ENCODE measurements around the gene TRUB1.

The TRUB1 gene

DNA sequence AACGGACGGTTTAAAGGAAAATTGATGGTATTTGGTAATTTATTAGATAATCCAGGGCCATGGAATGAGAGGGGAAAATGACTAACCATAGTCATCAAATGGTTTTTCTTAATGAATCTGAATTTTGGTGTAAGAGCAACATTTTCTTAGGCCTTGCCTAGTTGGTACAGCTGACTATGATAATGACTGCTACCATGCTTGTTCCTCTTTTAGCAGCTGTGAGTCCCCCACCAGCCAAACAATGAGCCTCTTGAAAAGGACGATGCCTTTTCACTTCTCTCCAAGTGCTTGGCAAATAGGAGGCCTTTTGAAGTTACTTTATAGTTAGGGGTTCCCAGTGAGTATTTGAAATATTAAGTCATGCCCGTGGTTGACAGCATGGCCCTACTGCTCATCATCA, 53.0 kb downstream of the TRUB1 start:
- TF ChIP-seq, protein P1, sequence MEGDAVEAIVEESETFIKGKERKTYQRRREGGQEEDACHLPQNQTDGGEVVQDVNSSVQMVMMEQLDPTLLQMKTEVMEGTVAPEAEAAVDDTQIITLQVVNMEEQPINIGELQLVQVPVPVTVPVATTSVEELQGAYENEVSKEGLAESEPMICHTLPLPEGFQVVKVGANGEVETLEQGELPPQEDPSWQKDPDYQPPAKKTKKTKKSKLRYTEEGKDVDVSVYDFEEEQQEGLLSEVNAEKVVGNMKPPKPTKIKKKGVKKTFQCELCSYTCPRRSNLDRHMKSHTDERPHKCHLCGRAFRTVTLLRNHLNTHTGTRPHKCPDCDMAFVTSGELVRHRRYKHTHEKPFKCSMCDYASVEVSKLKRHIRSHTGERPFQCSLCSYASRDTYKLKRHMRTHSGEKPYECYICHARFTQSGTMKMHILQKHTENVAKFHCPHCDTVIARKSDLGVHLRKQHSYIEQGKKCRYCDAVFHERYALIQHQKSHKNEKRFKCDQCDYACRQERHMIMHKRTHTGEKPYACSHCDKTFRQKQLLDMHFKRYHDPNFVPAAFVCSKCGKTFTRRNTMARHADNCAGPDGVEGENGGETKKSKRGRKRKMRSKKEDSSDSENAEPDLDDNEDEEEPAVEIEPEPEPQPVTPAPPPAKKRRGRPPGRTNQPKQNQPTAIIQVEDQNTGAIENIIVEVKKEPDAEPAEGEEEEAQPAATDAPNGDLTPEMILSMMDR (IDR thresholded peaks at IDR 0.05; ENCODE audit: insufficient read depth, low read depth, low read length, missing control alignments) = no peak
- no peak overlapping the region for H3K4me3 ChIP-seq (ENCODE audit: low read length)
- DNase-seq (ENCODE audit: low read depth) = no peak

DNA sequence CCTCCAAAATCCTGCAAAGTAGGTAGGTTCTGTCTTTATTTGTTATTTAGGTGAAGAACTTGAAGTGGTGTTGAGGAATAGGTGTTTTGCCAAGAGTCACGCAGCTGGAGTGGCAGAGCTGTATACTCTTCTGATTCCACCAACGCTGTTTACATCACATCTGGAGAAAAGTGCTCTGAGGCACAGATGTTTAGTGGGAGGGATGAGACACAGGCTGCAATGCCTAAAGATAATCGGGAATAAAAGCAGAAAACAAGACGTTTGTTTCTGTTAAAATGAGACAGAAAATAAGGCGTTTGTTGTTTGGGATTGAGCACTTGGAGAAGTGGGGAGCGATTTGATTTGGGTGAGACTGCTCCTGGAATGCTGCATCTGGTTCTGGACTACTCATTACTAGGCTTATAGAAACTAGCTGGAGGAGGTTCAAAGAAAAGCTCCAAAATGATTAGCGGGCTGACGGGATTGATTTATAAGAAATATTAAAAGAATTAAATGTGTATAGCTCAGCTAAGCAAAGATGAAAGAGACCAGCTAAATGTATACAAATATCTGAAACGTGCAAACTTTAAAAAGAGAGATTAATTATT, 54.3 kb downstream of the TRUB1 start:
- DNase-seq (ENCODE audit: low read depth) = no peak
- TF ChIP-seq, protein P1 (IDR thresholded peaks at IDR 0.05; ENCODE audit: insufficient read depth, low read depth, low read length, missing control alignments) = no peak
- no peak overlapping the region for H3K4me3 ChIP-seq (ENCODE audit: low read length)

DNA sequence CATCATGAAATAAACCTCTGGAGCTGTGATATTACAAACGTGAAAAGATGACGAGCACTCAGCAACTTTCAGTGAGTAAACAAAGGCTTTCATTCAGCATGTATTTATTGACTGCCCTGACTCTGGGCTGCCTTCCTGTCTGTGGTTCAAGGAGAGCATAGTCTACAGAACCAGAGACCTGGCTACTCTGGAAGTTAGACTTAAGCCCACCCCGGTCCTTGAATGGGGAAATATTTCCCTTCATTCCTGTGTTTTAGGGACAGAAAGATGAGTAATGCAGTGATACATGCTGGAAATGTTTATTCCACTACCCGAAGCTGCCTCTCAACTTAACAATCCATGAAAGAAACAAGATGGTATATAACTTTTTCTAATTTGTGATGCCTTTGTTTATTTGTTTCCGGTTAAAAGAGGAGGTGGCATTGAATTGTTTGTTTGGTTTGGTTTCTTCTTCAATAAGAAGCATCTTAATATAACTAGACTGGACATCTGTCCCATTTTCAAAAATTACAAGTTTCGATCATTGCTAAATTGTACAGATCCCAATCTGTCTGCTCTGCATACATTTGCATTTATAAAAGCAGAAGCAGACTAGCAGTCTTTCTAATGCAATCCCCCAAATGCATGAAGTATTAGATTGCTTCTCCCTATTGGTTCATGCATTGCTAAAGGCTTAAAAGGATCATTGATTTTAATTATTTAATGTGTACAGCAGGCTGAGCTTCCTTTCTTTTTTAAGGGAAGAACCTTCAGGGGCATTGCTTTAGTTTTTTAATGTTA, 57.7 kb downstream of the TRUB1 start:
- no peak overlapping the region for H3K4me3 ChIP-seq (ENCODE audit: low read length)
- no peak for DNase-seq (ENCODE audit: low read depth)
- TF ChIP-seq, protein P1 (IDR thresholded peaks at IDR 0.05; ENCODE audit: insufficient read depth, low read depth, low read length, missing control alignments) = no peak

DNA sequence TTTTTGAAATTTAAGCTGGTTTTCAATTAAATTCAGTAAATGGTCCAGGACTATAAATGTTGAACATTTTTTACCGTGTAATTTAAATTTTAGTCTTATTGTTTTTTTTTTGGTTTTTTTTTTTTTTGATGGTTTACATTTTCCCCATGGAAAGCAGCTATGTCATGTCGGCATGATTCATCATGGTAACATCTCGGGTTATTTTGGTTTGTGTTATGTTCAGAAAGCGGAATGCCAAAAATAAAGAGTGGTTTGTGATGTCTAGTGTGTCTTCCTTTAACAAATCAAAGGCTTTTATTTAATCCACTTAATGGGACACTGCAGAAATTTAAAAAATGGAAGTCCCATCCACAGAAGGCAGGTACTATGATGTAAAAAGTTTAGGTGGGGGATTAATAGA, 58.5 kb downstream of the TRUB1 start:
- DNase-seq (ENCODE audit: low read depth) = no peak
- TF ChIP-seq, protein P1 (IDR thresholded peaks at IDR 0.05; ENCODE audit: insufficient read depth, low read depth, low read length, missing control alignments) = no peak
- no peak overlapping the region for H3K4me3 ChIP-seq (ENCODE audit: low read length)

DNA sequence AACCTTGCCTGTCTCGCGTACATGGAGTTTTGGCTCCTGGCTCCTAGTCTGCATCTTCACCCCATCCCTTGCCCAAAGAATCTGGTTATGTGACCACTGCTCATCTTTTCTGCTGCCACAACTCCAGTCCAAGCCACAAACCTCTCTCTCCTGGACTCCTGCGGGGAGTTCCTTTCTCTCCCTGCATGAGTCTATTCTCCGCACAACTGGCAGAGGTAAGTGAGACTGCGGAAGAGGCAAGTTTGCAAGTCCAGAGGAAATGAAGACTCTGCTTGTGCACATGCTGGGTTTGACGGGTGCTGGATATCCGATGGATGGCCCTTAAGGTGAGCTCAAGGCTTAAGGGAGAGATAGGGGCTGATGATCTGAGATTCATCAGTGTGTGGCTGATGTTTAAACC, 61.0 kb downstream of the TRUB1 start:
- H3K4me3 ChIP-seq (ENCODE audit: low read length) = no peak overlapping the region
- TF ChIP-seq, protein P1 (IDR thresholded peaks at IDR 0.05; ENCODE audit: insufficient read depth, low read depth, low read length, missing control alignments) = no peak

DNA sequence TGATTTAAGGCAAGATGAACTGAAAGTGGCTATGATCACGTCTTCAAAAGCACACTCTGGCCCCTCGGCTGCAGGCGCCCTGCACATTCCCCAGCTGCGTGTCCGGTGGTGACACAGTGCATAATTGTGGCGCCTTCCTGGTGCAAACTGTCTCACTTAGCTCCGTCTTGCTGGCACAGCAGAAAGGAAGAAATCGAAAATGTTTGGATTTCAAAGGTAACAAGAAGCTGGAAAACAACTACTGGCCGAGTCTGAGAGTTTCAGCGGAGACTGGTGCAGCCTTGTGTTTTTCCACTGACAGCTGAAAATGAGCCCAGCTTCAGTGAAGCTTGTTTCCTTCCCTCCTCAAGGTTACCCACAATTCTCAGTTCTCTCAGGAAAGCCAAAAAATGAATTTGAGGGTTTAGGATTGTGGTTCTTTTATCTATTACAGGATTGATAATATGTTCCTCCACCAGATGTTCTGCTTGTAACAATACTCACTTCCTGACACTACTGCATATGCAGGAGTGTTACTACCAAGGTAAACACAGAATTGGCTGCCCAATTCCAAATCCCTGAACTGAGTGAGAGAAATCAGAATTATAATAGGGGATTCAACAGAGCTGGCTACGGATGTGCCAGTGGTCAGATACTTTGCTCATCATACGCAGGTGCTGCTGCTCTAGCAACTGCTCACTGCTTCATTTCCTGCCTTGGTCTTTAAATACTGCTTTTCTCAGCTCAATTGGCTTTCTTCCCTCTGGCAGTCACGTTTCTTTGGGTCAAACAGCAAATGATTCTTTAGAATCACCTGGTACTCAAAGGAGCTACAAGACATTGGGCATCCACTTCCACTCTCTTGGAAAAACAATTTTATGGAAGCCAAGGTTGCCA, 63.7 kb downstream of the TRUB1 start:
- DNase-seq (ENCODE audit: low read depth) = no peak
- TF ChIP-seq, protein P1 (IDR thresholded peaks at IDR 0.05; ENCODE audit: insufficient read depth, low read depth, low read length, missing control alignments) = no peak
- H3K4me3 ChIP-seq (ENCODE audit: low read length) = no peak overlapping the region

More for the DNA sequence above, 61.0 kb downstream of the TRUB1 start:
- no peak for DNase-seq (ENCODE audit: low read depth)

Measured in epithelial cell of esophagus (primary cell).